Fibroblast of the aortic adventitia (primary cell): ENCODE results near the gene TOE1. TPM values are rescaled to one million over a fixed set of nuclear protein-coding genes. Genes with fewer than 3 reads are reported as not detected.

Source experiments
- DNase-seq: peaks from one replicate; pipeline ENCODE4 v3.0.0-alpha.2; 2010; ENCODE audit warnings: low read depth
- H3K4me3 ChIP-seq: 2 replicates; pipeline ENCODE4 v1.5.1; 2011; ENCODE audit warnings: low read depth, mild to moderate bottlenecking, control low read depth, low read length, moderate library complexity
- total RNA-seq: library from RNA; depleted of rRNA; stranded (reverse); fragments of >200 nt; gene quantifications from 2 replicates; pipeline ENCODE4 v1.2.3, GENCODE V29; 2012; ENCODE audit warnings: low replicate concordance
- TF ChIP-seq, protein P1 (sequence below): IDR thresholded peaks from 2 replicates; pipeline ENCODE4 v1.5.1; 2011; ENCODE audit warnings: mild to moderate bottlenecking, low read length, control low read depth, inconsistent platforms; ENCODE audit not compliant: insufficient read depth

The TOE1 gene
- total RNA-seq, 1 donor = 14.7 TPM

DNA sequence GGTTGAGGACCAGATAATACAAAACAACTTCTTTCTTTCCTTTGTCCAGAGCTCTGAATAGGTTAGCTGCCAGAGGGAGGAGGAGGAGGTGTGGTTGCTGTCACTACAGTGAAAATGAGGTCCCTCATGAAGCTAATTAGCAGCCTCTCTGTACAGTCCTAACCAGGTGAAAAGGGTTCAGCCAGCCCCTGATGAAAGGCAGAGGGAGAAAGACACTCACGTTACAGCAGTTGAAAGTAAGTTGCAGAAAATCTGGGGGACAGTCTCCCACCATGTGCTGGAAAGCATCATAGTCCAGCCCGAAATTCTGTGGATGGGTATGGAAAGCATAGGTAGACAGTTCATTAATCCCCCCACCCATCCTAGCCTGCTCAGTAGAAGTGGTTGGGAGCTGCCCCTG is 6.5 kb downstream of the TOE1 start:
- no peak overlapping the region for H3K4me3 ChIP-seq
- no peak for DNase-seq
- TF ChIP-seq, protein P1, sequence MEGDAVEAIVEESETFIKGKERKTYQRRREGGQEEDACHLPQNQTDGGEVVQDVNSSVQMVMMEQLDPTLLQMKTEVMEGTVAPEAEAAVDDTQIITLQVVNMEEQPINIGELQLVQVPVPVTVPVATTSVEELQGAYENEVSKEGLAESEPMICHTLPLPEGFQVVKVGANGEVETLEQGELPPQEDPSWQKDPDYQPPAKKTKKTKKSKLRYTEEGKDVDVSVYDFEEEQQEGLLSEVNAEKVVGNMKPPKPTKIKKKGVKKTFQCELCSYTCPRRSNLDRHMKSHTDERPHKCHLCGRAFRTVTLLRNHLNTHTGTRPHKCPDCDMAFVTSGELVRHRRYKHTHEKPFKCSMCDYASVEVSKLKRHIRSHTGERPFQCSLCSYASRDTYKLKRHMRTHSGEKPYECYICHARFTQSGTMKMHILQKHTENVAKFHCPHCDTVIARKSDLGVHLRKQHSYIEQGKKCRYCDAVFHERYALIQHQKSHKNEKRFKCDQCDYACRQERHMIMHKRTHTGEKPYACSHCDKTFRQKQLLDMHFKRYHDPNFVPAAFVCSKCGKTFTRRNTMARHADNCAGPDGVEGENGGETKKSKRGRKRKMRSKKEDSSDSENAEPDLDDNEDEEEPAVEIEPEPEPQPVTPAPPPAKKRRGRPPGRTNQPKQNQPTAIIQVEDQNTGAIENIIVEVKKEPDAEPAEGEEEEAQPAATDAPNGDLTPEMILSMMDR = no peak

DNA sequence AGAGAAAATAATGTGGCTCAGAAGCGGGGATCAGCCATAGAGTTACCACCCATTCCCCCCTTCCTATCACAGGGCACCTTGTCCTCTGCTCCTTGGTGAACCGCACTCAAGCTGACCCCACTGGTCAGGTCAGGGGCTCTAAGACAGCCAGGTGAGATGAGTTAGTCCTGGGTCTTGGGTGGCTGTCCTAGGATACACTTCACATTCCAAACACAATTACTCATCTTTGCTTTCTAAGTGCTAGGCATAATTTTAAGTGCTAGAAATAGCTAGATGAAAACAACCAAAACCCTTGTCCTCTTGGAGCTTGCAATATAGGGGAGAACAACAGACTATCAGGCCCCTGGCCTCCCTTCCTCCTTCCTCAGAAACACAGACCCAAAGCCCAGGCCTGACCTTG is 8.1 kb downstream of the TOE1 start:
- DNase-seq = no peak
- TF ChIP-seq, protein P1 = no peak
- H3K4me3 ChIP-seq = no peak overlapping the region

DNA sequence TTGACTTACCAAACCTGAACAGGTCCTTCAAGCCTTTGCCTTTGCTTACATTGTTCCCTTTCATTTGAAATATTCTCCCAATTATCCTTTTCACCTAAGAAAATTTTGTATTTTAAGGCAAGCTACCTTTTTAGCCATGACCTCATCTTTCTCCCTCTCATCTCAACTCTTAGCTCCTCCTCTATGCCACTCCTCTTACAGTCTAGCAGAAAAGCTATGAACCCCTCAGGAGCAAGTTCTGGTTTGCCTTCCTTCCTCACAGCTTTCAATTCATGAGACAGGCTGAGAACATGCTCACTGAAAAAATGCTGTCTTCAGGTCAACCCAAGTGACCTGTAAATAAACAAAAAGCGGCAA is 8.6 kb downstream of the TOE1 start:
- no peak overlapping the region for H3K4me3 ChIP-seq
- TF ChIP-seq, protein P1 = no peak
- DNase-seq = no peak

DNA sequence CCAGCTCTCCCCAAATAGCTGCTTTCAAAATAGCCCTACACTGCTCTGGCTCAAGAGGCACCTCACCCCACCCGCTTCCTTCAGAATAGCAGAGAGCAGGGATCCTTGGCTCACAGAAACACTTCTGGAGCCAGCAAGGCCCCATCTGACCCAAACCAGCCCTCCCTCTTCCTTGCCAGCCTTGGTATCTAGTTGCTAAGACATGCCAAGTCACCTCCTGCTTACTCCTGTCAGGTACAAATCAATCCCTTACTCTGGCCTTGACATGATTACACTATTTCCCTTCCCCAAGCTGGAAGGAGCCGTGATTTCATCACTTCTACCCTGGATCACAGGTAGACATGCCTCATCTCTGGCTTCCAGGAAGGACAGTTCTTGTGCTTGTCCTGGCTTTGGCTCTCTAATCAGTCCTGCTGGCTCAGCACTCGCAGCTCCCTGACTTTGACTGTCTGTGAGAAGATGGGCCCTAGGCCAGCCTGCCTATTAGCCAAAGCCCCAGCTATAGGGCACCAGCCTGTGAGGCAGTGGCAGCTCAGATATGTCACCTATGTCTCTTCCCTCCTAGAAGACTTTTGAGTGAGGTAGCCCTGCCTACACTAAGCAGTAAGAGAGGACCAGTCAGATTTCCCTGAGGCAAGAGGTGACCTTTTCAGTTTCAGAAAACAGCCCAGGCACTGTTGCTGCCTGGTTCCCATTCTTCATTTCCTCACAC is 9.2 kb downstream of the TOE1 start:
- no peak overlapping the region for H3K4me3 ChIP-seq
- TF ChIP-seq, protein P1 = no peak
- DNase-seq = peak; percentile 26

DNA sequence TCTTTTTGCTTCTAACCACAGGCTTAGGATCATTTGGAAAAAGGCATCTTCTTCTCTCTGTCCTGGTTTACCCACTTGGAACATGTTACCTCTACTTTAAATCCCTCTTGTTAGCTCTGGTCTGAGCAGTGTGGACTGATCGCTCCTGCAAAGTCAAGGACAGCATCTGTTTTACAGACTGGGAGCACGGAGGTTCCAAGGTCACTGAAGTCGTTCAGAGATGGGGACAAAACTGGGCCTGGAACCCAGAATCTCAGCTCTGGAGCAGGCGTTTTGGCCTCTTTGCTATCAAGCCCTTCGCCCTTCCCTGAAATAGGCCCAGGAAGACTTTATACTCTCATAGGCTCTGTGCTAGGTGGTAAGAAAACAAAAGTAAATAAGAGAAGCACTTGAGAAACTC is 11.5 kb downstream of the TOE1 start:
- H3K4me3 ChIP-seq = no peak overlapping the region
- TF ChIP-seq, protein P1 = no peak
- DNase-seq = no peak

DNA sequence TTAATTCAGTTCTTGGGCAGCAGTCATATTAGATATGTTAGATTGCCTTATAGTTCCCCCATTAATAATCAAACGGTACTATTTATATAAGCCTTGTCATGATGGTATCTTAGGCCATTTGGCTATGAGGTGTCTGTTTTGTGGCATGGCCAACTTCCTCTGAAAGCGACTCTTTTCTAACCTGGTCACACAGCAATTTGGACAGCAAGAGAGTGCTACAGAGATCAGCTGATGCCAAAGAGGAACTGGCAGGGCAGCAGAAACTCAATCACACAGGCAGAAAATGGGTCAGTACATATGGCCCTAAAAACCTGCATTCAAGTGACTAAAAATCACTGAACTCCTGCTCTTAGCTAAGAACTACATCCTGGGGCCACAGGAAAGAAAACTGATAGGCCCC is 13.7 kb downstream of the TOE1 start:
- no peak overlapping the region for H3K4me3 ChIP-seq
- DNase-seq = no peak
- TF ChIP-seq, protein P1 = no peak

DNA sequence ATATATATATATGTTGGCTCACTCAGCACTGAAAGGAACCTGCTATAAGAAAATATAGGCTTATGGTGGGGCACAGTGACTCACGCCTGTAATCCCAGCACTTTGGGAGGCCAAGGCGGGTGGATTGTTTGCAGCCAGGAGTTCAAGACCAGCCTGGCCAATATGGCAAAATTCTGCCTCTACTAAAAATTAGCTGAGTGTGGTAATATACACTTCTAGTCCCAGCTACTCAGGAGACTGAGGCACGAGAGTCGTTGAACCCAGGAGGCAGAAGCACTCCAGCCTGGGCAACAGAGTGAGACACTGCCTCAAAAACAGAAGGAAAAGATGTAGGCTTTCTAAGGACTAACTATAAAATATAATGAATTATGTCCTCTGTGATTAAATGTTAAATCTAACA is 14.9 kb downstream of the TOE1 start:
- TF ChIP-seq, protein P1 = no peak
- DNase-seq = no peak
- H3K4me3 ChIP-seq = no peak overlapping the region
